Activated T-cell treated with anti-CD3 and anti-CD28 coated beads for 24 hours (primary cell): ENCODE results near the gene GRK1.

Experiments used
- DNase-seq: peaks from one replicate; pipeline ENCODE4 v3.0.0-alpha.2; 2020; ENCODE audit warnings: low read depth

The GRK1 gene

GRCh38 chr13:113758651-113759524, 91.9 kb downstream of the GRK1 start, which contains the start of gene TMEM255B:
TSS of gene TMEM255B (plus strand) at chr13:113759226. CDS start at chr13:113759270, 44 bp downstream.
- DNase-seq: peak; percentile 66

DNA sequence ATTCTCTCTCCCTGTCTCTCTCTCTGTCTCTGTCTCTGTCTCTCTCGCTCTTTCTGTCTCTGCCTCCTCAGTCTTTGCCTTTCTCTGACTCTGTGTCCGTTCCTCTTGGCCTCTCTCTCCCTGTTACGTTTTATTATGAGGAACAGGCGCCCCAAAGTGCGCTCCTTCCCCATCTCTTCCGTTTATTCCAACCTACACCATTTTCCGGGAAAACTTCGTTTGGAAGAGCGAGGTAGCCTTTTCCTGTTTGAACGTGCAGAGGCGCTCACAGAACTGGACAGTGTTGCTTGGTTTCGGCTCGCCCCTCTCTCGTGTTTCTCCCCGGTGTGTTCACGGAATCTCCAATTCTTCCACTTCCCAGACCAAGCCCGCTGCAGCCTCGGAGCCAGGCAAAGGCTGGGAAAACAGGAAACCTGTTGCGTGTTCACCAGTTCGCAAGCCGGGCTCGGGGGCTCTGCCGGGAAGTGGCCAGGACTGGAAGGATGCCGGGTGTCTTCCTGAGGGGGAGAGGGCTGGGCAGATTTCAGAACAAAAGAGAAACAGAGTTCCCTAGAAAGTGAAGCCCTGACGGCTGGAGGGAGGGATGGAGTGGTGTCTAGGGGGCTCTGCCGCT, 92.6 kb downstream of the GRK1 start:
- no peak for DNase-seq

DNA sequence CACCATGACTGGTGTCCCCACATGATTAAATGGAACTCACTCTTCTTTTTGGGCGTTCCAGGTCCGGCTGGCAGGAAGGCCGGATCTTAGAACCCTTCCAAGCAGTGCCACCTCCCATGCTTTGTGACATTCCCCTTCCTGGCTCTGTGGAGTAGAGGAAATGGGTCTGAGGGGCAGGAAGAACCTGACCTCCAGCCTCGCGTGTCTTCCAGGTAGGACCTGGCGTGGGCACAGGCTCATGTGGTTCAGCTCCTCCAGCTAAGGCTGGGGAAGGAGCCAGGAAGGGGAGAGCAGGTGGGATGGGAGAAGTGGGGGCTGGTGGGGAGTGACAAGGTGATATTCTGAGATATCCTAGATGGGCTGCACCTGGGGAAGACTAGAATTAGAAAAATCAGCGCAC, 94.1 kb downstream of the GRK1 start:
- no peak for DNase-seq

DNA sequence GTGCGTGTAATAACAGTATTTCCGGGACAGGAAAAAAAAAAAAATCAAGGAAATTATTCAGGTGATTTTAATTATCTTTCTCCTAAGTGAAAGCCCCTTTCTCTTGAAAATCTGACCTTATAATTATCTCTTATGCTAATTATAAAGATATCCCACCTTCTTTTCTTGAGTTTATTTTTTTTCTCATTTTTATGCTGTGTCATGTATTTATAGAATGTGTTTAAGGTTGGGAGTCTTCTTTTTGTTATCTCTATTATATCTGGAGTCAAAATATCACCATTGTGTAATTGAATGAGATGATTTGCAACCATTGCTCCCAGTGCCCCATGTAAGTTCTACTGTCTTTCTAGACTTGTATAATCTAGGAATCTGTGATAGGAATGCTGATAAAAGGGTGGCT, 95.1 kb downstream of the GRK1 start:
- DNase-seq: no peak

GRCh38 chr13:113762538-113762937, 95.5 kb downstream of the GRK1 start:
- no peak for DNase-seq

- DNase-seq: no peak
Observed at GRCh38 chr13:113763254-113763653, 96.2 kb downstream of the GRK1 start.

DNA sequence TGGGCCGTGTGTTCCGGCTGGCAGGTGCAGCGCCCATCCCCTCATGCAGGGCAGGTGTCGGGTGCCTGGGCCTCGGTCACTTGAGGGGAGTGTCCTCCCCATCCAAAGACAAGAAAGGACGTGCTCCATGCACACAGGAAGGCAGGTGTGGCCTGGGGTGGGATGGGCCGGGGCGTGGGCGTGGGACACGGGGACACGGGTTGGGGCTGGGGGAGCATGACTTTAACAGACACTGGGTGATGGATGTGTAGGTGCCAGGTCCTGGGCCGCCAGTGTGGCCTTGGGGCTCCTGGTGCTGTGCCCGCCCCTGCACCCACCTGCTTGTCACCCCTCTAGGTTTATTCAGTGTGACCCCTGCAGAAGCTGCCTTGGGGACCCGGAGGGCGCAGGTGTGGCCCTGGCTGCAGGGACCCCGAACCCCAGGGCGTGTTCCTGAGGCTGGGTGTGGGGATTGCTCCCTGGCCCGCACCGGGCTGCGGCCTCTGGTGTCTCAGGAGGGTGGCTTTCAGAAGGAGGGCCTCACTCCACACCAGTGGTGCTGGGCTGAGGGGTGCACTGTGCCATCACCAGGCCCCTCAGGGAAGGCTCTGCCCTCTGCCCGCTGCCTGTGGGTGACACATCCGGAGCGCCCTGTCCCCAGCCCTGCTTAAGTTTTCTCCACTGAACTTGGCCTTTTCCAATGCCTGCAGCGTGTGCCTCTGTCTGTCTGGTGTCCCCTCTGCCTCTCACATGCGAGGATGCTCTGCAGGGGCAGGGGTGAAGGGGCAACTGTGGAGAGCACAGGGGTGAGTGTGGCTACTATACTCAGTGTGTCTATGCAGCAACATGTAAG, 97.2 kb downstream of the GRK1 start:
- DNase-seq: no peak

DNA sequence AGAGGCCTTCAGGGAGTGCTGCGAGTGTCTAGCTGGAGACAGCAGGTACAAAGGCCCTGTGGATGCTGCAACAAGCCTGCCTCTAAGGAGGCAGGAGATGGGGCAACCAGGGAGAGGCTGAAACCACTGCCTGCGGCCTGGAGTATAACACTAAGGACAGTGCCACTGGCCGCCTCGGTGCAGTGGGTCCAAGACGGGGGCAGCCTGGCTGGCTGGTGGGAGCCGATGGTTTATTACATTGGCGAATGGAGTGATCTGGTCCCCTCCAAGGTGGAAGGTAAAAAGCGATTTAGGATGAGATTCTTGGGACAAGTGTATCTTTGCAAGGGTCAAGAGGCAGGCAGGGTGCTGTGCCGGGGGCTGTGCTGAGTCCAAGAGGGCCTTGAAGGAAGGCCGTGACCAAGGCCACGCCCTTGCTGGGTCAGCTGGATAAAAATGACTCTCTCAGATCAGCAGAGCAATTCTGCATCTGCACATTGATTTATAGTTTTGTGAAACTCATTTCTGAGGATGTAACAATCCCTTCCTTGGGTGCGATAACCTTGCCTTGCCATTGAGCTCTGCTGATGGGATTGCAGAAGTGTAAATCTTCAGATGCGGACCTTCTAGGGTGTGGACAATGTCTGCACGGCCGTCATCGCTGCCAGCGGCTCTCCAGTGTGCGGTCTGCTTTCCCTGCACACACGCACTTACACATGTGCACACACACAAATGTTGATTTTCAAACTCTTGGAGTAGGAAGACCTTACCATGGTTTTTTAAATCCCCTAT, 98.0 kb downstream of the GRK1 start:
- no peak for DNase-seq

- no peak for DNase-seq
Observed at GRCh38 chr13:113765564-113765910, 98.5 kb downstream of the GRK1 start.

GRCh38 chr13:113766035-113766800, 99.2 kb downstream of the GRK1 start:
- DNase-seq: no peak

DNA sequence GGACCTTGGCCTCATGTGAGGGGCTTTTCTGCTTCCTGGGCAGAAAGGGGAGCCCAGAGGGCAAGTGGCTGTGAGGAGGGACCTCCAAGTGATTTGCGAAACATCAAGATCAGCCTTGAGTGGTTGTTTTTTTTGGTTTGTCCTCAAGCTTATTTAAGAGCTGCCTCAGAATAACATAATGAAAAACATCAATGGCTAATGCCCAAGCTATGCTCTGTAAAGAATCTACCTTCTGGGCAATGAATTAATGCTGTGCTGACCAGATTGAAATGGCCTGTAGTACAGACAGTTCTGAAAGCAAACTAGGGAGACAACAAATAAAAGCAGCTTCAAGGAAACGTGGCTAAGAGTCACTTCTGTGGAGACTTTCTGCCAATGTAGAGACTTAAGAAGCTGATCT, 100.3 kb downstream of the GRK1 start:
- no peak for DNase-seq

GRCh38 chr13:113768018-113768905, 101.2 kb downstream of the GRK1 start:
- no peak for DNase-seq

GRCh38 chr13:113769106-113769505, 102.1 kb downstream of the GRK1 start:
- DNase-seq: no peak

DNA sequence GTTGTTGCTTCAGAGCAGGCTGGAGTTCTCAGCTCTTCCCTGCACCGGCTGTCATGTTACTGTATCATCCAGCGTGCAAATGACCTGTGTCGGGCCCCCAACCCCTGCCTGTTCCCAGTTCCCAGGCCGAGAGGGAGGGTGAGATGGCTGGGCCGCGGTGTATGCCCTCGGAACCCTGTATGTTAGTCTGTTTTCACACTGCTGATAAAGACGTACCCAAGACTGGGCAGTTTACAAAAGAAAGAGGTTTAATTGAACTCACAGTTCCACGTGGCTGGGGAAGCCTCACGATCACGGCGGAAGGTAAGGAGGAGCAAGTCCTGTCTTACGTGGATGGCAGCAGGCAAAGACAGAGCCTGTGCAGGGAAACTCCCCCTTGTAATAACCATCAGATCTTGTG, 102.9 kb downstream of the GRK1 start:
- DNase-seq: no peak

GRCh38 chr13:113770441-113770840, 103.4 kb downstream of the GRK1 start:
- DNase-seq: no peak

DNA sequence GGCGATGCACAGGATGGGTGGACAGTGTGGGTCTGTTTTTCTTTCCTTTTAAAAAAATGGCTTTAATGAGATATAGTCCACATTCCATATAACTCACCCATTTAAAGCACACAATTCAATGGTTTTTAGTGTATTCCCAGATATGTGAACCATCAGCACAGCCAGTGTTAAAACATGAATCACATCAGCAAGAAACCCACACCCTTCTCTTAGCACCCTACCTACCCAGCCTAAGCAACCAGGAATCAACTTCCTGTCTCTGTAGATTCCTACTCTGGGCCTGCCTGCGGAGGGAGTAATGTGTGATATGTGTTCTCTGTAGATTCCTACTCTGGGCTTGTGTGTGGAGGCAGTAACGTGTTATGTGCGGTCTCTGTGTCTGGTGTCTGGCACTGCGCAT, 103.9 kb downstream of the GRK1 start:
- DNase-seq: no peak

DNA sequence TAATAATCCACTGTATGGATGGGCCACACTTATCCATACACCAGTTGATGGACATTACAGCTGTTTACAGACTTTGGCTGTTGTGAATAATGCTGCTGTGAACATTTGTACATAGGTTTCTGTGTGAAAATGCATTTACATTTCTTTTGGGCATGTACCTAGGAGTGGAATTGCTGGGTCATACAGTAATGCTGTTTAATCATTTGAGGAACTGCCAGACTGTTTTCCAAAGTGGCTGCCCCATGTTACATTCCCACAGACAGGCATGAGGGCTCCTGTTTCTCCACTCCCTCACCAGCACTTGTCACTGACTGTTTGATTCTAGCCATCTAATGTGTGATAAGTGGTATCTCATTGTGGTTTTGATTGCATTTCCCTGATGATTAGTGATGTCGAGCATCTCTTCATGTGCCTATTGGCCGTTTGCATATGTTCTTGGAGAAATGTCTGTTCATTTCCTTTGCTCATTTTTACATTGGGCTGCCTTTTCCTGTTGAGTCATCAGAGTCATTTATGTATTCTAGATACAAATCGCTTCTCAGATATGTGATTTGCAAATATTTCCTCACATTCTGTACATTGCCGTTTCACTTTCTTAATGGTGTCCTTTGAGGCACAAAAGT, 104.8 kb downstream of the GRK1 start:
- DNase-seq: no peak

DNA sequence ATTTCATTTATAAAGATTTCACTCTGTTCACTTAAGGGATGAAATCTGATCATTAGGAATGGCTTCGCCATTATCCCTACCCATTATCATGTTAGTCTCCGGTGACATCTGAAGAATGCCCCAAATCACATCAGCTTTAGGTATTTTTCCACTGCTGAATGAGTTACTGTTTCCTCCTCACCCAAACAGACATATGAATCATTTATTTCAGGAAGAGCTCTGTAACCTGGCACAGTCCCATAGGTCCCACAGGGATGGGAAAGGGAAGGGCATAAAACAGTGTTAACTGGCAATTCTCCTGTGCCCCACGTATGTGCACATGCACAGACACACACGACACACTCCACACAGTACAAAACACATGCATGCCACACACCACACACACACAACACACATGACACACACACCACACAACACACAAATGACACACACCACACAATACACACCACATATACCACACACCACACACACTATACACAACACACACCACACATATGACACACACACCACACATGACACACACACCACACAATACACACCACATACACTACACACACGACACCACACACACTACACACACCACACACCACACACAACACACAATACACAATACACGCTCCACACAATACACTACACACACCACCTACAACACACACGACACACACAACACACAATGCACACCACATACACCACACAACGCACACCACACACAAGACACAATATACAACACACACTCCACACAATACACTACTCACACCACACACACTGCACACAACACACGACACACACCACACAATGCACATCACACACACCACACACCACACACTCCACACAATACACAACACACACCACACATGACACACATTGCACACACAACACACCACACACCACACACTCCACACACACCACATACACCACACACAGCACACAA, 107.4 kb downstream of the GRK1 start:
- DNase-seq: no peak
